Hepatocyte (in vitro differentiated cells): Measurements from ENCODE around the gene CHST8. TPM values are rescaled to one million over a fixed set of nuclear protein-coding genes. Genes with fewer than 3 reads are reported as not detected.

Experiments used
- DNase-seq: peaks from one replicate; pipeline ENCODE4 v3.0.0-alpha.2; 2016; ENCODE audit warnings: low spot score
- H2AFZ ChIP-seq: fragments of 200-600 bp; sonication (generic); 2 replicates; pipeline ENCODE4 v1.6.0; 2016; ENCODE audit warnings: antibody characterized with exemption, mild to moderate bottlenecking
- H3K27ac ChIP-seq: fragments of 200-600 bp; sonication (generic); 2 replicates; pipeline ENCODE4 v1.5.1; 2016; ENCODE audit warnings: mild to moderate bottlenecking
- H3K27me3 ChIP-seq: fragments of 200-600 bp; sonication (generic); 2 replicates; pipeline ENCODE4 v1.6.1; 2016
- H3K36me3 ChIP-seq: fragments of 200-600 bp; sonication (generic); replicated peaks from 2 replicates; pipeline ENCODE4 v1.5.1; 2016; ENCODE audit warnings: low read depth; ENCODE audit not compliant: insufficient read depth
- H3K4me1 ChIP-seq: fragments of 200-600 bp; sonication (generic); 2 replicates; pipeline ENCODE4 v1.5.1; 2016; ENCODE audit warnings: mild to moderate bottlenecking, moderate library complexity; ENCODE audit not compliant: insufficient read depth
- H3K4me2 ChIP-seq: fragments of 200-600 bp; sonication (generic); 2 replicates; pipeline ENCODE4 v1.6.0; 2016
- H3K4me3 ChIP-seq: fragments of 200-600 bp; sonication (generic); 2 replicates; pipeline ENCODE4 v1.5.1; 2016; ENCODE audit warnings: mild to moderate bottlenecking
- H3K79me2 ChIP-seq: fragments of 200-600 bp; sonication (generic); 2 replicates; pipeline ENCODE4 v1.6.0; 2017; ENCODE audit warnings: mild to moderate bottlenecking
- H3K9me2 ChIP-seq: fragments of 200-600 bp; sonication (generic); replicated peaks from 2 replicates; pipeline ENCODE4 v1.6.0; 2017; ENCODE audit warnings: mild to moderate bottlenecking; ENCODE audit not compliant: insufficient read depth
- H3K9me3 ChIP-seq: fragments of 200-600 bp; sonication (generic); 2 replicates; pipeline ENCODE4 v1.5.1; 2016; ENCODE audit warnings: low read depth, mild to moderate bottlenecking
- H4K20me1 ChIP-seq: fragments of 200-600 bp; sonication (generic); 2 replicates; pipeline ENCODE4 v1.6.0; 2016; ENCODE audit warnings: mild to moderate bottlenecking; ENCODE audit not compliant: insufficient read depth, poor library complexity, severe bottlenecking
- CTCF ChIP-seq: fragments of 200-600 bp; sonication (generic); IDR thresholded peaks from 2 replicates; pipeline ENCODE4 v1.5.1; 2016; ENCODE audit warnings: antibody characterized with exemption, mild to moderate bottlenecking; ENCODE audit not compliant: poor library complexity
- EZH2 ChIP-seq: fragments of 200-600 bp; sonication (generic); IDR thresholded peaks from 2 replicates; pipeline ENCODE4 v1.6.1; 2016; ENCODE audit warnings: antibody characterized with exemption, mild to moderate bottlenecking, borderline replicate concordance
- EZH2phosphoT487 ChIP-seq: fragments of 200-600 bp; sonication (generic); IDR thresholded peaks from one replicate; pipeline ENCODE4 v1.6.1; 2018; ENCODE audit warnings: antibody characterized with exemption, mild to moderate bottlenecking, low read depth, moderate library complexity; ENCODE audit not compliant: unreplicated experiment, severe bottlenecking
- WGBS: methylation state at CpG from one replicate; pipeline ENCODE4 v1.1.6; 2016; ENCODE audit warnings: low lambda C conversion rate; ENCODE audit errors: missing lambda C conversion rate; 5-methylcytosine and 5-hydroxymethylcytosine counted together
- polyA plus RNA-seq: library from polyadenylated mRNA; unstranded; fragments of >200 nt; fragmentation: Nextera tagmentation; extraction: Ambion mirVana; gene quantifications from 2 replicates; pipeline ENCODE4 v1.2.1, GENCODE V29; 2016
- total RNA-seq: library from RNA; depleted of rRNA; stranded (reverse); fragments of >200 nt; gene quantifications from 2 replicates; pipeline ENCODE4 v1.2.3, GENCODE V29; 2014

CHST8 gene
- total and polyA plus RNA-seq, 2 experiments from 2014 or later: 0.07 to 0.89 TPM

GRCh38 chr19:33779849-33780248, 158.1 kb downstream of the CHST8 start:
- DNase-seq: no peak
- 62% methylated on average over 7 of the region's 7 CpGs for WGBS
- no peaks in the 10 kb centered on the region for H3K36me3 ChIP-seq
- H3K27ac ChIP-seq: no peak overlapping the region
- H4K20me1 ChIP-seq: no peaks in the 10 kb centered on the region
- H3K4me3 ChIP-seq: no peak overlapping the region
- H3K9me2 ChIP-seq: no peaks in the 10 kb centered on the region
- H2AFZ ChIP-seq: no peak overlapping the region
- H3K27me3 ChIP-seq: peaks cover 9% of the 10 kb centered on the region
- no peaks in the 10 kb centered on the region for H3K4me1 ChIP-seq
- H3K79me2 ChIP-seq: no peaks in the 10 kb centered on the region
- TF ChIP-seq CTCF (no peak), EZH2phosphoT487 (no peak), EZH2 (no peak)
- H3K9me3 ChIP-seq: no peaks in the 10 kb centered on the region
- H3K4me2 ChIP-seq: no peak overlapping the region

- H3K79me2 ChIP-seq: no peaks in the 10 kb centered on the region
- H2AFZ ChIP-seq: no peak overlapping the region
- no peak for DNase-seq
- H3K9me2 ChIP-seq: no peaks in the 10 kb centered on the region
- no peaks in the 10 kb centered on the region for H3K36me3 ChIP-seq
- peaks cover 9% of the 10 kb centered on the region for H3K27me3 ChIP-seq
- H4K20me1 ChIP-seq: no peaks in the 10 kb centered on the region
- WGBS: 86% methylated on average over 6 of the region's 6 CpGs
- H3K4me2 ChIP-seq: no peak overlapping the region
- H3K9me3 ChIP-seq: no peaks in the 10 kb centered on the region
- TF ChIP-seq CTCF (no peak), EZH2 (no peak), EZH2phosphoT487 (no peak)
- no peak overlapping the region for H3K27ac ChIP-seq
- no peak overlapping the region for H3K4me3 ChIP-seq
- H3K4me1 ChIP-seq: no peaks in the 10 kb centered on the region
These were observed 158.5 kb downstream of the CHST8 start for GRCh38 chr19:33780251-33780650.

- Histone ChIP-seq H3K27me3 (peaks cover 9% of the 10 kb centered on the region), H3K79me2 (no peaks in the 10 kb centered on the region), H2AFZ (no peak overlapping the region), H3K4me2 (no peak overlapping the region), H3K9me2 (no peaks in the 10 kb centered on the region), H3K27ac (no peak overlapping the region), H3K4me1 (no peaks in the 10 kb centered on the region), H3K9me3 (no peaks in the 10 kb centered on the region), H3K36me3 (no peaks in the 10 kb centered on the region), H3K4me3 (no peak overlapping the region), H4K20me1 (no peaks in the 10 kb centered on the region)
- 88% methylated on average over 12 of the region's 12 CpGs for WGBS
- TF ChIP-seq EZH2phosphoT487 (no peak), EZH2 (no peak)
- DNase-seq: no peak
These were observed 159.0 kb downstream of the CHST8 start for GRCh38 chr19:33780746-33781145.

GRCh38 chr19:33781415-33781935, 159.7 kb downstream of the CHST8 start:
- Histone ChIP-seq H3K4me1 (no peaks in the 10 kb centered on the region), H3K79me2 (no peaks in the 10 kb centered on the region), H3K27me3 (peaks cover 9% of the 10 kb centered on the region), H4K20me1 (no peaks in the 10 kb centered on the region), H3K36me3 (no peaks in the 10 kb centered on the region), H3K27ac (no peak overlapping the region), H3K9me3 (no peaks in the 10 kb centered on the region), H3K4me2 (no peak overlapping the region), H3K9me2 (no peaks in the 10 kb centered on the region), H2AFZ (no peak overlapping the region), H3K4me3 (no peak overlapping the region)
- no peak for DNase-seq
- TF ChIP-seq EZH2phosphoT487: no peak
- no peak for TF ChIP-seq EZH2
- 92% methylated on average over 15 of the region's 15 CpGs for WGBS
